A549 (cell line): ENCODE results near the gene TTLL9. TPM values are rescaled to one million over a fixed set of nuclear protein-coding genes. Genes with fewer than 3 reads are reported as not detected.

Experiments used
- ATAC-seq, 2 experiments: fragments of 200-7000 bp in 1 of 2; fragments of >200 bp in 1 of 2; cut with Nextera tagmentation in 1 of 2; cut with Tn5 transposase in 1 of 2; 3 replicates each; pipeline versions ENCODE4 v1.8.0 to v1.9.1; 2018 to 2020; ENCODE audit warnings: mild to moderate bottlenecking in 1 of 2, moderate library complexity in 1 of 2
- CTCF ChIA-PET: fragments of 300-600 bp; sonication (Branson Sonifier 250); formaldehyde crosslinking; extraction: SDS; loops from one replicate; lab custom pipeline; 2021; ENCODE audit warnings: antibody characterized with exemption, inconsistent platforms; lab: Yijun Ruan, JAX
- POLR2A ChIA-PET: fragments of 350-600 bp; formaldehyde crosslinking; extraction: SDS; loops from one replicate; lab custom pipeline; 2021; ENCODE audit warnings: antibody characterized with exemption, inconsistent platforms; lab: Yijun Ruan, JAX
- DNase-seq, 2 experiments: peaks; one replicate each; pipeline versions ENCODE4 v3.0.0 to v3.0.0-alpha.2; 2011 to 2016; ENCODE audit warnings: low read depth in 1 of 2, low spot score in 1 of 2
- FAIRE-seq: peaks from 2 replicates; lab custom pipeline; 2011; peaks lifted over from hg19 to GRCh38; lab: Jason Lieb, UNC
- H3K27ac ChIP-seq, 2 experiments: fragments of >200 bp; sonication (Bioruptor Twin); formaldehyde crosslinking; 3 replicates each; pipeline ENCODE4 v1.5.1; 2016 to 2017
- H3K4me1 ChIP-seq: fragments of >200 bp; sonication (Bioruptor Twin); formaldehyde crosslinking; 3 replicates; pipeline ENCODE4 v1.6.1; 2016
- H3K4me2 ChIP-seq: fragments of >200 bp; sonication (Bioruptor Twin); formaldehyde crosslinking; 3 replicates; pipeline ENCODE4 v1.6.1; 2016
- H3K4me3 ChIP-seq: fragments of >200 bp; sonication (Bioruptor Twin); formaldehyde crosslinking; 3 replicates; pipeline ENCODE4 v1.5.1; 2016
- H3K9me3 ChIP-seq: fragments of >200 bp; sonication (Bioruptor Twin); formaldehyde crosslinking; 3 replicates; pipeline ENCODE4 v1.6.1; 2016
- CBX2 ChIP-seq: fragments of 200-600 bp; sonication (generic); IDR thresholded peaks from 2 replicates; pipeline ENCODE4 v1.6.1; 2016; ENCODE audit warnings: low read depth, mild to moderate bottlenecking, borderline replicate concordance
- CTCF ChIP-seq: fragments of >200 bp; sonication (Bioruptor Twin); formaldehyde crosslinking; IDR thresholded peaks from 3 replicates; pipeline ENCODE4 v1.5.1; 2016
- EHF ChIP-seq: fragments of 250-450 bp; sonication (Bioruptor Pico); IDR thresholded peaks from 2 replicates; pipeline ENCODE4 v1.5.0; 2020; ENCODE audit warnings: mild to moderate bottlenecking
- ESRRA ChIP-seq: fragments of 150-350 bp; IDR thresholded peaks from 2 replicates; pipeline ENCODE4 v1.6.1; 2014; ENCODE audit warnings: mild to moderate bottlenecking, low read length, borderline replicate concordance
- FOSB ChIP-seq: fragments of 250-450 bp; sonication (Bioruptor Pico); IDR thresholded peaks from 2 replicates; pipeline ENCODE4 v1.5.0; 2020; ENCODE audit warnings: mild to moderate bottlenecking, moderate library complexity
- FOXS1 ChIP-seq: fragments of 250-450 bp; sonication (Bioruptor Pico); IDR thresholded peaks from 2 replicates; pipeline ENCODE4 v1.5.0; 2020; ENCODE audit warnings: mild to moderate bottlenecking, moderate library complexity
- HDAC2 ChIP-seq: fragments of 200-600 bp; sonication (generic); IDR thresholded peaks from 2 replicates; pipeline ENCODE4 v1.6.1; 2016
- HOXB13 ChIP-seq: fragments of 250-450 bp; sonication (Bioruptor Pico); IDR thresholded peaks from 2 replicates; pipeline ENCODE4 v1.5.0; 2020; ENCODE audit warnings: low read depth, mild to moderate bottlenecking, moderate library complexity
- JUN ChIP-seq, 2 experiments: fragments of >200 bp; sonication (Bioruptor Twin); formaldehyde crosslinking; IDR thresholded peaks; 2 replicates in 1 of 2; 3 replicates in 1 of 2; pipeline ENCODE4 v1.6.1; 2016 to 2017
- MAFK ChIP-seq: fragments of 450-650 bp; IDR thresholded peaks from 2 replicates; pipeline ENCODE4 v1.6.1; 2014; ENCODE audit not compliant: partially characterized antibody
- MAZ ChIP-seq: fragments of 150-350 bp; IDR thresholded peaks from 2 replicates; pipeline ENCODE4 v1.6.1; 2014; ENCODE audit warnings: antibody characterized with exemption, low read depth, low read length, borderline replicate concordance
- MYC ChIP-seq: IDR thresholded peaks from 2 replicates; pipeline ENCODE4 v1.6.1; 2012; ENCODE audit warnings: mild to moderate bottlenecking, inconsistent platforms, low read length, improper control_type of control experiment, borderline replicate concordance
- NFE2L2 ChIP-seq: fragments of 150-350 bp; conservative IDR thresholded peaks from 2 replicates; pipeline ENCODE4 v1.6.1; 2014; ENCODE audit warnings: low read length
- NPAS2 ChIP-seq: fragments of 250-450 bp; sonication (Bioruptor Pico); IDR thresholded peaks from 2 replicates; pipeline ENCODE4 v1.8.0; 2022; ENCODE audit warnings: mild to moderate bottlenecking, moderate library complexity, borderline replicate concordance
- PHF8 ChIP-seq: fragments of 200-600 bp; sonication (generic); IDR thresholded peaks from 2 replicates; pipeline ENCODE4 v1.6.1; 2016; ENCODE audit warnings: low read depth, mild to moderate bottlenecking, antibody characterized with exemption, moderate library complexity, borderline replicate concordance
- POLR2A ChIP-seq: IDR thresholded peaks from 2 replicates; pipeline ENCODE4 v1.6.1; 2012; ENCODE audit warnings: mild to moderate bottlenecking, low read length
- RARB ChIP-seq: fragments of 250-450 bp; sonication (Bioruptor Pico); IDR thresholded peaks from 2 replicates; pipeline ENCODE4 v1.8.0; 2021; ENCODE audit warnings: mild to moderate bottlenecking, moderate library complexity
- RCOR1 ChIP-seq: fragments of 150-350 bp; IDR thresholded peaks from 2 replicates; pipeline ENCODE4 v1.6.1; 2014; ENCODE audit warnings: antibody characterized with exemption, low read length, low read depth
- RNF2 ChIP-seq: fragments of 200-600 bp; sonication (generic); IDR thresholded peaks from 2 replicates; pipeline ENCODE4 v1.6.1; 2016; ENCODE audit warnings: low read depth, mild to moderate bottlenecking, antibody characterized with exemption, moderate library complexity, borderline replicate concordance
- SMC3 ChIP-seq: fragments of >200 bp; sonication (Bioruptor Twin); formaldehyde crosslinking; IDR thresholded peaks from 3 replicates; pipeline ENCODE4 v1.6.1; 2018; ENCODE audit warnings: inconsistent platforms
- SREBF2 ChIP-seq: fragments of 450-650 bp; IDR thresholded peaks from 2 replicates; pipeline ENCODE4 v1.6.1; 2014; ENCODE audit warnings: mild to moderate bottlenecking, moderate library complexity
- TP53 ChIP-seq: fragments of 250-450 bp; sonication (Bioruptor Pico); IDR thresholded peaks from 2 replicates; pipeline ENCODE4 v1.5.0; 2021; ENCODE audit warnings: mild to moderate bottlenecking, moderate library complexity
- USF2 ChIP-seq: fragments of 450-650 bp; IDR thresholded peaks from 2 replicates; pipeline ENCODE4 v1.6.1; 2014; ENCODE audit warnings: antibody characterized with exemption
- ZC3H11A ChIP-seq: fragments of 450-650 bp; IDR thresholded peaks from 2 replicates; pipeline ENCODE4 v1.6.1; 2014; ENCODE audit warnings: antibody characterized with exemption, mild to moderate bottlenecking
- WGBS: methylation state at CpG from one replicate; pipeline ENCODE4 v1.1.6; 2017; ENCODE audit errors: missing lambda C conversion rate; 5-methylcytosine and 5-hydroxymethylcytosine counted together
- polyA plus RNA-seq, 4 experiments: library from polyadenylated mRNA; depleted of rRNA in 3 of 4; stranded (reverse); fragments of >200 nt; fragmentation: RNase III in 1 of 4; extraction: RNeasy Plus Mini Kit Qiagen cat#74134 plus additional on column Dnase treatment in 1 of 4; gene quantifications; 2 replicates in 3 of 4; 3 replicates in 1 of 4; pipeline ENCODE4 v1.2.3, GENCODE V29; 2011 to 2017
- TF ChIP-seq, protein P1 (sequence below): IDR thresholded peaks from 2 replicates; pipeline ENCODE4 v1.6.1; 2012; ENCODE audit warnings: low read depth, borderline replicate concordance
- TF ChIP-seq, protein P2 (sequence below): IDR thresholded peaks from 2 replicates; pipeline ENCODE4 v1.6.1; 2012
- TF ChIP-seq, protein P3 (sequence below): fragments of 150-350 bp; IDR thresholded peaks from 2 replicates; pipeline ENCODE4 v1.6.1; 2014; ENCODE audit warnings: low read depth, mild to moderate bottlenecking, low read length

The TTLL9 gene
- polyA plus RNA-seq, 2 of the 4 experiments (the other 2 are of a cell fraction) = 0.06 to 0.15 TPM

DNA sequence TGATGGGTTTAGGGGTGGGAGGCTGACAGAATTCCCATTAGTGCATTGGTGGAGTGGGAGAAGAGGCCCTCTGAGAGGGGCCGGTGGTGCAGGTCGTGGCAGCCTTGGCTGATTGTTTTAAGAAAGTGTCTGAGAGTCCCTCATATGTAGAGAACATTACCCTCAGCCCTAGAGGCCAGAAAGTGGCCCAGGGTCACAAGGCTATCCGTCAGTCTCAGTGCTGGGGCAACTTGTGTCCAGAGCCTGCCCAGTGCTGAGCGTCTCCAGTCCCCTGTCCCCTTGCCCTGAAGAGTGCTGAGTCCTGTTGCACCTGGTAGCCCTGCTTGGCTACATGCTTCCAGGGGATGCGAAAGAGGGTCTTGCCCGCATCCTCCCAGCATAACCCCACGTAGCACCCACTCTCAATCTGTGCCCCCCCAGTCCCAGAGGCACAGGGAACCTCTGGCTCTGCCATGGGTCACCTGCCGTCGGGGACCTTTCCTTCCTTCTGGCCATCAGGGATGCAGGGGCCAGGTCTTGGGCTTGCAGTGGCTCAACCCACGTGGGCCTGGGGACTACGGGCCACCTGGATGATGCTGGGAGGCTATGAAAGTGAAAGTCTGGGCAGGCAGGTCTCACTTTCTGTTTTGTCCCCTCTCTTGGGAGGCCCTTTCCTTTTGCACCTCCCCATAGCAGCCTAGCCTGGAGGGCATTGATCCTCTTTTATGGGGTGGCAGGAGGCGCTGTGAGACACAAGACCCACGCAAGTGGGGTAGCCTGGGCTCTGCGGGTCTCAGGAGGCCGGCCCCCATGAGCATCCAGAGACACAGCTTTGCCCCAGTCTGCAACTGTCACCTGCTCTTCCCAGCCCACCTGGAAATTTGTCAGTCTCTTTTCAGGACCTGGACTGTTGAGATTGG lies 12.3 kb upstream of the TTLL9 start:
- ATAC-seq (no peak), FAIRE-seq (no peak), DNase-seq (no peak)
- ChIA-PET CTCF (interaction anchor here (1.9 to 11.6 kb wide), 3 partner anchors 11 to 174 kb away, joined by 6 to 193 read pairs (median 23); no protein-coding TSS in a partner anchor), POLR2A (interaction anchor here (0.7 kb wide), 1 partner anchor 172 kb away, joined by 3 read pairs; no protein-coding TSS in a partner anchor)
- H3K4me1 ChIP-seq = peaks cover 15% of the 10 kb centered on the region
- no peak overlapping the region for H3K4me3 ChIP-seq
- H3K9me3 ChIP-seq = no peaks in the 10 kb centered on the region
- no peak for TF ChIP-seq RNF2
- TF ChIP-seq USF2 = no peak
- TF ChIP-seq ZC3H11A = no peak
- TF ChIP-seq RARB (CRISPR knock-in tag) = no peak
- no peak for TF ChIP-seq RCOR1
- TF ChIP-seq, protein P1, sequence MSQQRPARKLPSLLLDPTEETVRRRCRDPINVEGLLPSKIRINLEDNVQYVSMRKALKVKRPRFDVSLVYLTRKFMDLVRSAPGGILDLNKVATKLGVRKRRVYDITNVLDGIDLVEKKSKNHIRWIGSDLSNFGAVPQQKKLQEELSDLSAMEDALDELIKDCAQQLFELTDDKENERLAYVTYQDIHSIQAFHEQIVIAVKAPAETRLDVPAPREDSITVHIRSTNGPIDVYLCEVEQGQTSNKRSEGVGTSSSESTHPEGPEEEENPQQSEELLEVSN = no peak
- no peak for TF ChIP-seq FOSB (CRISPR knock-in tag)
- TF ChIP-seq, protein P2, sequence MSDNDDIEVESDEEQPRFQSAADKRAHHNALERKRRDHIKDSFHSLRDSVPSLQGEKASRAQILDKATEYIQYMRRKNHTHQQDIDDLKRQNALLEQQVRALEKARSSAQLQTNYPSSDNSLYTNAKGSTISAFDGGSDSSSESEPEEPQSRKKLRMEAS = no peak
- no peak for TF ChIP-seq SREBF2
- TF ChIP-seq POLR2A = no peak
- TF ChIP-seq, protein P3, sequence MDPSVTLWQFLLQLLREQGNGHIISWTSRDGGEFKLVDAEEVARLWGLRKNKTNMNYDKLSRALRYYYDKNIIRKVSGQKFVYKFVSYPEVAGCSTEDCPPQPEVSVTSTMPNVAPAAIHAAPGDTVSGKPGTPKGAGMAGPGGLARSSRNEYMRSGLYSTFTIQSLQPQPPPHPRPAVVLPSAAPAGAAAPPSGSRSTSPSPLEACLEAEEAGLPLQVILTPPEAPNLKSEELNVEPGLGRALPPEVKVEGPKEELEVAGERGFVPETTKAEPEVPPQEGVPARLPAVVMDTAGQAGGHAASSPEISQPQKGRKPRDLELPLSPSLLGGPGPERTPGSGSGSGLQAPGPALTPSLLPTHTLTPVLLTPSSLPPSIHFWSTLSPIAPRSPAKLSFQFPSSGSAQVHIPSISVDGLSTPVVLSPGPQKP = no peak
- no peak for TF ChIP-seq TP53 (CRISPR knock-in tag)
- TF ChIP-seq PHF8 = no peak
- TF ChIP-seq HDAC2 = no peak
- TF ChIP-seq SMC3 = no peak
- TF ChIP-seq ESRRA = no peak
- 39% methylated on average over 12 of the region's 15 CpGs for WGBS
- H3K27ac ChIP-seq = no peak overlapping the region
- no peak overlapping the region for H3K4me2 ChIP-seq

- no peak overlapping the region for H3K27ac ChIP-seq
- no peaks in the 10 kb centered on the region for H3K9me3 ChIP-seq
- peaks cover 15% of the 10 kb centered on the region for H3K4me1 ChIP-seq
- no peak for FAIRE-seq
- H3K4me3 ChIP-seq = no peak overlapping the region
- no peak for TF ChIP-seq CTCF
- TF ChIP-seq CBX2 = no peak
- TF ChIP-seq NFE2L2 = no peak
- no peak for TF ChIP-seq JUN (IDR thresholded peaks at IDR 0.05)
- TF ChIP-seq HOXB13 (CRISPR knock-in tag) = no peak
- no peak for TF ChIP-seq MYC
- no peak for TF ChIP-seq MAZ
- no peak for TF ChIP-seq NPAS2 (CRISPR knock-in tag)
- TF ChIP-seq FOXS1 = no peak
- TF ChIP-seq ESRRA = no peak
- TF ChIP-seq EHF (CRISPR knock-in tag) = no peak
- TF ChIP-seq MAFK = no peak
- TF ChIP-seq SREBF2 = no peak
- 39% methylated on average over 3 of the region's 3 CpGs for WGBS
- CTCF ChIA-PET = interaction anchor here (1.9 to 11.6 kb wide), 3 partner anchors 11 to 173 kb away, joined by 6 to 193 read pairs (median 23); no protein-coding TSS in a partner anchor
- no peak for DNase-seq
- H3K4me2 ChIP-seq = no peak overlapping the region
- no peak for ATAC-seq
- POLR2A ChIA-PET = no interaction called here
Measured at GRCh38 chr20:31858760-31859083, 11.7 kb upstream of the TTLL9 start.
